GM18870 (cell line): Measurements from ENCODE around the gene PSMA6.
A peak's percentile ranks its signal among the peaks of the same experiment; 100 is the strongest.
"Not testable (repeated sequence)": the region's sequence is repeated elsewhere in the genome, so short reads cannot be mapped to it uniquely, and the experiment has no call there.

Experiments used
- ATAC-seq: cut with Tn5 transposase; IDR thresholded peaks from one replicate; pipeline ENCODE4 v1.9.1; 2021; ENCODE audit warnings: moderate library complexity; ENCODE audit not compliant: unreplicated experiment

PSMA6 gene

GRCh38 chr14:35284506-35284905, 7.7 kb upstream of the PSMA6 start:
- ATAC-seq: no peak

- ATAC-seq: peak; percentile 70
These were observed 6.8 kb upstream of the PSMA6 start for GRCh38 chr14:35285168-35286002.

- peak; percentile 8 for ATAC-seq
These were observed 6.1 kb upstream of the PSMA6 start for GRCh38 chr14:35286003-35286600.

- no peak for ATAC-seq
These were observed 5.5 kb upstream of the PSMA6 start for GRCh38 chr14:35286707-35287106.

GRCh38 chr14:35287431-35288013, 4.7 kb upstream of the PSMA6 start:
- ATAC-seq: no peak

GRCh38 chr14:35289623-35290022, 2.6 kb upstream of the PSMA6 start:
- ATAC-seq: no peak

- ATAC-seq: peak; percentile 5
These were observed 784 bp downstream of the PSMA6 start for GRCh38 chr14:35292770-35293561.

- no peak for ATAC-seq
These were observed 3.6 kb downstream of the PSMA6 start for GRCh38 chr14:35295845-35296161.

- ATAC-seq: no peak
These were observed 4.4 kb downstream of the PSMA6 start for GRCh38 chr14:35296545-35296944.

GRCh38 chr14:35297706-35298105, 5.5 kb downstream of the PSMA6 start:
- ATAC-seq: no peak

- ATAC-seq: no peak
These were observed 6.2 kb downstream of the PSMA6 start for GRCh38 chr14:35298351-35298750.

- ATAC-seq: no peak
These were observed 7.5 kb downstream of the PSMA6 start for GRCh38 chr14:35299708-35300107.

- ATAC-seq: no peak
These were observed 8.0 kb downstream of the PSMA6 start for GRCh38 chr14:35300228-35300627.

GRCh38 chr14:35301334-35301733, 9.2 kb downstream of the PSMA6 start:
- not testable (repeated sequence) for ATAC-seq

- no peak for ATAC-seq
These were observed 9.8 kb downstream of the PSMA6 start for GRCh38 chr14:35301735-35302528.

GRCh38 chr14:35303149-35303935, 11.2 kb downstream of the PSMA6 start:
- ATAC-seq: no peak

GRCh38 chr14:35304812-35305462, 12.8 kb downstream of the PSMA6 start:
- no peak for ATAC-seq

GRCh38 chr14:35305633-35306032, 13.5 kb downstream of the PSMA6 start:
- ATAC-seq: no peak

- no peak for ATAC-seq
These were observed 13.9 kb downstream of the PSMA6 start for GRCh38 chr14:35306114-35306513.
